Measurements from ENCODE around the gene F11.
"Not testable (repeated sequence)": the region's sequence is repeated elsewhere in the genome, so short reads cannot be mapped to it uniquely, and the experiment has no call there.

Gene F11

DNA sequence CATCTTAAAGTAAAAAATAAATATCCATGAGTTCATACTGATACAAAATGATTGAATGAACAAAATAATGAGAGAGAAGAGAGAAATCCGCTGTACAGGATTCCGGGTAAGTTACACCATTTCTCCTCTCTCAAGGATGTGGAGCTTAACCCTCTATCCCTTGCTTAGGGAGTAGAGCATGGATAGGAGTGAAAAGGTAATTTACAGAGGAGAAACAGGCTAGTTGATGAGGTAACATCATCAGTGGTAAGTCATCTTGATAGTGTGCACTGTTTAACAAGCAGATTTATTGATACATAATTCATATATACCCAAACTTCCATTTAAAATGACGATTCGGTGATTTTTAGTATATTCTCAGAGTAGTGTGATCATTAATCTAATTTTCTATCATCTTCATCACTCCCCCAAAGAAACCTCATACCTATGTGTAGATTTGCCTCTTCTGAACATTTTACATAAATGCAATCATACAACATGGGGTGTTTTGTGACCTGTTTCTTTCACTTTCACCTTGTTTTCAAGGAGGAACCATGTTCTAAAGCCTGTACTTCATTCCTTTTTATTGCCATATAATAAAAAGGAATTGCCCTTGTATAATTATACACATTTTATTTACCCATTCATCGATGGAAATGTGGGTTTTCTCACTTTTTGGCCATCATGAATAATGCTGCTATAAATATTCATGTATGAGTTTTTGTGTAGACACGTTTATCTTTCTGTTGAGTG is 34.8 kb downstream of the F11 start:
- DNase-seq, result no peak

DNA sequence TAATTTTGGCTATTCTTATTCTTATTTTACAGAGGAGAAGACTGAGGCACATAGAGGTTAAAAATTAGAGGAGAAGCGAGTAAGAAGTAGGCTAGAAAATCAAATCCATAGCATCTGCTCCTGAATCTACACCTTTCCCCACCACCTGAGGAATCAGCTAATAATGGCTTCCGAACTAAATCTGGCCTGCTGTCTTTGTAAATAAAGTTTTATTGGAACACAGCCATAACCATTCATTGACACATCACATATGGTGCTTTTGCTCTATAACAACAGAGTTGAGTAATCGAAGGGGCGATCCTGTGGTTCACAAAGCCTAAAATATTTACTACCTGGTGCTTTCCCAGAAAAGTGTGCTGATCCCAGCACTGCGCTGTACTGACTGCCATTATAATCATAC is 38.2 kb downstream of the F11 start:
- no peak for DNase-seq

DNA sequence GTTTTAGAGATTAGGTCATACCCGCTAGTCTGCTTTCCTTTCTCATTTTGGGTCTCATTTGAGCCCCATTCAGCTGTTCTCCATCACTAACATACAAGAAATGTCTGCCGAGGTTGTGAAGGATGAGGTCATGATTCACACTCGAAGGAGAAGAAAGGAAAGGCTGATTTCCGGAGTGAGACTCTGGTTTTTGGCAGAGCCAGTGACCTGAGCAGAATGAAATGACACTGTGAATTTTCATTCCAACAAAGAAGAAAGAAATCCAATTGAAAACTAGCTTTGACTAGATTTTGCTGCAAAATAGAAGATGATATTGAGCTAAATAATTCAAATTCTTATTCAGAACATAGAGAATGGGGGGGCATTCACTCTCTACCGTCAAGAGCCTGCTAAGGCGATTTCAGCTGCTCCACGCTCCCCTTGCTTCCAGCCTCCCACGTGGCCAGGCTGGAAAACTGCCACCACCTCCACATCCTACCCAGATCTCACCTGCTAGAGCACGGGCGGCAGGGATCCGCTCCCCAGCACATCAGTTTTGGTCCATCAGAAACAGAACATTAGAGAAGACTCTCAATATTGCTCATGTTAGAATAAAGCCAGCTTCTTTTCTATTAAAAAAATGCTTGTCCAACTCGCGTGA is 39.0 kb downstream of the F11 start:
- no peak for DNase-seq

DNA sequence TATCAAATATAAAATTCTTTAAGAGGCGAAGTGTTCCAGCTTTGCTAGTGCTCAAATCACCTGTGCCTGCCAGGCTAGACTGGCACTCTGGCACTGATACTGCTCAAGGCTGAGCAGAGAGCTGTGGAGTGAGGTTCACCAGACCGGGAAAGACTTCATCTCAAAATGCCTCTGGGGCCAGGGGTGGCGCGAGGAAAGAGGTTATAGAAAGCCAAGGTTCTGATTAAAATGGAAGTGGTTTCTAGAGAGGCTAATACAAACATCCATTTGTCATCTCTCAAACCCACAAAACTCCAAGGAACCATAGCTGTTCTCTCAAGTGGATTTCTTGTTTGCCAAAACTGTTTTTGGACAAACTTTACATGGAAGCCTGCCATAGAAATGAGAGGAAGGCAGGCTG is 41.5 kb downstream of the F11 start:
- DNase-seq, result no peak

DNA sequence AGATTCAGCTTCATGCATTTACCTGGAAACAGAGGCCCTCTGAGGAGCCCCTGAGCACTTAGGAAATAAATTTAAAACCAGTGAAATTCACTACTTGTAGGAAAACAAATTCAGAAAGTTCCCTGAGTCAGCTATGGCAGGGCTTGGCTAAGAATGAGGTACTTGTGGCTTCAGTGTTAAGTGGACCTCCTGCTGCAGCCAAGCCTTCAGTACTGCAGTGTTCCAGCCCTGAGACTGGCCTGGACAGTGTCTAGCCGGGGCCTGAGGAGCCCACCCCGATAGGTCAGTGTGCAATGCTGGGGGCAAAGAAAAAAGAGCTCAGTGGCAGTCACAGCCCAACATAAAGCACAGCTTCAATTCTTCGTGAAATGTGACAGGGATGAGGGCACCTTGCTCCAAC is 41.9 kb downstream of the F11 start:
- DNase-seq, result no peak

DNA sequence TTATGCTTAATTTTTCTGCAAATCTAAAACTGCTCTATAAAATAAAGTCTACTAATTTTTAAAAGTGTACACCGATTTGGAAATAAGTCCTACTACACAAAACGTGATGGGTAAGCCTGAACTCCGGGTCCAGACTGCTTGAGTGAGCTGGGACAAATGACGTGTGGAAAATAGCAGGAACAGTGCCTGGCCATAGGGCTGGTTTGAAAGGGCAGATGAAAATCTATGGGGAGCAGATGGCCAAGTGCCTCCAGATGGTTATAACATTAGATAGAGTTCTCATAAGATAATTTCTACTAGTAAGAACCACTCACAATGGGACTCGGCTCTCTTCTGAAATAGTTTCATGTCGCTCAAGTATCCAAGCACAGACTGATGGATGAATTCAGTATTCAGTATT is 52.5 kb downstream of the F11 start:
- no peak for DNase-seq

DNA sequence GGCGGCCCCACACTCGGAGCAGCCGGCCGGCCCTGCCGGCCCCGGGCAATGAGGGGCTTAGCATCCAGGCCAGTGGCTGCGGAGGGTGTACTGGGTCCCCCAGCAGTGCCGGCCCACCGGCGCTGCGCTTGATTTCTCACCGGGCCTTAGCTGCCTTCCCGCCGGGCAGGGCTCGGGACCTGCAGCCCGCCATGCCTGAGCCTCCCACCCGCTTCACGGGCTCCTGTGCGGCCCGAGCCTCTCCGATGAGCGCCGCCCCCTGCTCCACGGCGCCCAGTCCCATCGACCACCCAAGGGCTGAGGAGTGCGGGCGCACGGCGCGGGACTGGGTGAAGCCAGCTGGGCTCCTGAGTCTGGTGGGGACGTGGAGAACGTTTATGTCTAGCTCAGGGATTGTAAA is 58.7 kb downstream of the F11 start:
- DNase-seq, result not testable (repeated sequence)

DNA sequence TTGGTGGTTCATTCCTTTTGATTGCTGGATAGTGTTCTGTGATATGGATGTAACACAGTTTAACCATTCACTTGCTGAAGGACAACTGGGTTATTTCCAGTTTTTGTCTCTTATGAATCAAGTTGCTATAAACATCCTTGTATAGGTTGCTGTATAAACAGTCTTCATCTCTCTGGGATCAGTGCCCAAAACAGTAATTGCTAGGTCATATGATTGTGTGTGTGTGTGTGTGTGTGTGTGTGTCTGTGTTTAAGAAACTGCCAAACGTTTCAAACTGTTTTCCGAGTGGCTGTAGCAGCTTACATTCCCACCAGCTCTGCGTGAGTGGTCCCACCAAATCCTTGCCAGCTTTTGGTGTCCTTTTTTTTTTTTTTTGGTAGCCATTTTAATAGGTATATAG is 60.4 kb downstream of the F11 start:
- DNase-seq, result no peak

DNA sequence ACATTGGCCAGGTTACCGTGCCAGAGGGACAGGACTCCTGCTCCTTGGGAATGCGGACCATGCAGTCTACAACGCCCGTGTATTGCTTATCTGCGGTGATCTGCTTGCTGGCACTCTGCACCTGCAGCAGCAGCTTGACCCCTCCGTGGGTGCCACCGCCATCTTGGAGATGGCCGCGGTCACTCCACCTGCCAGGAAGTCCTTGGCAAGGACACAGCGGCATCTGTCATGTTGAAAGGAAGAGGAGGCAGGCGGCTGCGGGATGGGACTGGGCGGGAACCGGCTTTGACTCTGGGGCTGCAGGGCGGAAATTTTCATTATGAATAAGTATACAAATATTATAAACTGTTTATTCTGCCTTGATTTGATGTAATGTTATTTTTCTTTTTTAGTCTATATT is 63.4 kb downstream of the F11 start:
- DNase-seq, result no peak

DNA sequence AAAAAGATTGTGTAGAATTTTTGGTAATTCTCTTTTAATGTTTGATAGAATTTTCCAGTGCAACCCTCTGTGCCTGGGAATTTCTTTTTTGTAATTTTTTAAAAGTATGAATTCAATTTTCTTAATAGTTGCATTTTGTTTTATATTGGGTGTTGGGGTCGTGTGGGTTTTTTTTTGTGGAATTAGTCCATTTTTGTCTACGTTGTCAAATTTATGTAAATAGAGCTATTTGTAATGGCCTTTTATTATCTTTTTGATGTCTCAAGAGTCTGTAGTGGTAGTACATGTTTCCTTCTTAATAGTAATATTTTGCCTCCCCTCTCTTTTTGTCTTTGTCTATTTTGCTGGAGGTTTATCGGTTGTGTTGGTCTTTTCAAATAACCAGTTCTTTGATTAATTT is 64.4 kb downstream of the F11 start:
- DNase-seq, result no peak

DNA sequence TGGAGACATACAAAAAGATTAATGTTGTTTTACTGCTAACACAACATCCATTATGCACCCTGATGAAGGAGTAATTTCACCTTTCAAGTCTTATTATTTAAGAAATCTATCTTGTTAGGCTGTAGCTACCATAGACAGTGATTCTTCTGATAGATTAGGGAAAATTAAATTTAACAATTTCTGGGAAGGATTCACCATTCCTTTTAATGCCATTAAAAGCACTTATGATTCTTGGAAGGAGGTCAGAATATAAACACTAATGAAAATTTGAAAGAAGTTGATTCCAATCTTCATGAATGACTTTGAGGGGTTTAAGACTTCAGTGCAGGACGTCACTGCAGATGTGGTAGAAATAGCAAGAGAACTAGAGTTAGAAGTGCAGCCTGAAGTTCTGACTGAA is 69.8 kb downstream of the F11 start:
- no peak for DNase-seq

Data from right forelimb (tissue), 1 donor.